ENCODE results near the gene CDK13.

The CDK13 gene

DNA sequence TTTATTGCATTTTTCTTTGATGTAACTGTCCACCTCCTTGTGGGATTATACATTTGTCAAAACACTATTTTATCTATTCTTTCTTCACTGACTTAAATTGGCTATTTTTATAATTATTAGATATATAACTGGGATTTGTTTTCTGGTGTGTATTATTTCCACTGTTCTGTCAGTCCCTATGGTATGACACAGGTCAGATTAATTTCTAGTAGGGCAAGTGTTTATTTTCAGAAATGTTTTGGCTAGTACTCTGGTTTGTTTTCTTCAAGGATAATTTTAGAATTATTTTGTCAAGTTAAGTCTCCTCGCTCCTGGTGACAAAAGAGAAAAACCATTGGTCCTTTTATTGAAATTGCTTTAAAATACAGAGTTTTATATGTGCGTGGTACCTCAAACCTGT lies 93.1 kb downstream of the CDK13 start:
- Histone ChIP-seq H3K4me1 (ENCODE audit: control insufficient read depth in 1 of 2, insufficient read depth in 2 of 2, low read length in 2 of 2) (peaks cover 0 to 3% of the 10 kb centered on the region in 2 donors), H3K27me3 (ENCODE audit: control insufficient read depth in 1 of 2, insufficient read depth in 2 of 2, low read length in 2 of 2) (no peaks in the 10 kb centered on the region), H3K9ac (ENCODE audit: low read depth in 1 of 2, low read length in 2 of 2) (no peak overlapping the region), H3K36me3 (ENCODE audit: control insufficient read depth in 1 of 2, insufficient read depth in 2 of 2, low read length in 2 of 2) (peaks cover 0 to 12% of the 10 kb centered on the region in 2 donors), H3K4me3 (ENCODE audit: low read depth in 1 of 2, low read length in 2 of 2) (no peak overlapping the region), H3K27ac (ENCODE audit: low read depth, low read length) (no peak overlapping the region), H3K9me3 (ENCODE audit: control insufficient read depth in 1 of 2, low read length in 2 of 2) (no peaks in the 10 kb centered on the region)

- Histone ChIP-seq H3K27ac (ENCODE audit: low read depth, low read length) (no peak overlapping the region), H3K27me3 (ENCODE audit: control insufficient read depth in 1 of 2, insufficient read depth in 2 of 2, low read length in 2 of 2) (no peaks in the 10 kb centered on the region), H3K36me3 (ENCODE audit: control insufficient read depth in 1 of 2, insufficient read depth in 2 of 2, low read length in 2 of 2) (peaks cover 0 to 8% of the 10 kb centered on the region in 2 donors), H3K4me3 (ENCODE audit: low read depth in 1 of 2, low read length in 2 of 2) (no peak overlapping the region), H3K9me3 (ENCODE audit: control insufficient read depth in 1 of 2, low read length in 2 of 2) (no peaks in the 10 kb centered on the region), H3K4me1 (ENCODE audit: control insufficient read depth in 1 of 2, insufficient read depth in 2 of 2, low read length in 2 of 2) (peaks cover 0 to 3% of the 10 kb centered on the region in 2 donors), H3K9ac (ENCODE audit: low read depth in 1 of 2, low read length in 2 of 2) (no peak overlapping the region)
Observed at GRCh38 chr7:40047661-40048060, 97.6 kb downstream of the CDK13 start.

DNA sequence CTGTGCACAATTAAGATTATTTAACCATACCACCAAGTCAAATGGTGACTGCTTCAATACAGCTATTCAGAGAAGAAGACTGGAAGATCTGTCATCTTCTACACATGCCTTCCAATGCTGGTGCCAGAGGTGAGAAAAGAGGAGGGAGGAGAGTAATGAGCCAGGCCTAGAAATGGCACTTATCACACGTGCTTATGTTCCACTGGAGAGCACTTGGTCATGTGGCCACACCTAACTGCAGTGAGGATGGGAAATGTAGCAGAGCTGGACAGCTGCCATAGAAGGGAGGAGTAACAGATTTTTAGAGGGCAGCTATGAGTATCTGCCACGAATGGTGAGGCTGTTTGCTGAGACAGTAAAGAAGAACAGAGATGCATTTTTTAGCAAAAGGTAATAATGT lies 107.2 kb downstream of the CDK13 start:
- Histone ChIP-seq H3K9ac (ENCODE audit: low read depth in 1 of 2, low read length in 2 of 2) (no peak overlapping the region), H3K36me3 (ENCODE audit: control insufficient read depth in 1 of 2, insufficient read depth in 2 of 2, low read length in 2 of 2) (no peaks in the 10 kb centered on the region), H3K27me3 (ENCODE audit: control insufficient read depth in 1 of 2, insufficient read depth in 2 of 2, low read length in 2 of 2) (no peaks in the 10 kb centered on the region)

GRCh38 chr7:40058026-40058425 lies 108.0 kb downstream of the CDK13 start:
- Histone ChIP-seq H3K27me3 (ENCODE audit: control insufficient read depth in 1 of 2, insufficient read depth in 2 of 2, low read length in 2 of 2) (no peaks in the 10 kb centered on the region), H3K4me1 (ENCODE audit: control insufficient read depth in 1 of 2, insufficient read depth in 2 of 2, low read length in 2 of 2) (peaks cover 0 to 7% of the 10 kb centered on the region in 2 donors), H3K4me3 (ENCODE audit: low read depth in 1 of 2, low read length in 2 of 2) (no peak overlapping the region), H3K9ac (ENCODE audit: low read depth in 1 of 2, low read length in 2 of 2) (no peak overlapping the region), H3K36me3 (ENCODE audit: control insufficient read depth in 1 of 2, insufficient read depth in 2 of 2, low read length in 2 of 2) (peaks cover 0 to 1% of the 10 kb centered on the region in 2 donors), H3K9me3 (ENCODE audit: control insufficient read depth in 1 of 2, low read length in 2 of 2) (no peaks in the 10 kb centered on the region), H3K27ac (ENCODE audit: low read depth, low read length) (no peak overlapping the region)

More for the DNA sequence above, 107.2 kb downstream of the CDK13 start:
- peaks cover 0 to 7% of the 10 kb centered on the region in 2 donors for H3K4me1 ChIP-seq (ENCODE audit: control insufficient read depth in 1 of 2, insufficient read depth in 2 of 2, low read length in 2 of 2)
- no peaks in the 10 kb centered on the region for H3K9me3 ChIP-seq (ENCODE audit: control insufficient read depth in 1 of 2, low read length in 2 of 2)
- H3K27ac ChIP-seq (ENCODE audit: low read depth, low read length): no peak overlapping the region
- no peak overlapping the region for H3K4me3 ChIP-seq (ENCODE audit: low read depth in 1 of 2, low read length in 2 of 2)

- Histone ChIP-seq H3K9ac (ENCODE audit: low read depth in 1 of 2, low read length in 2 of 2) (no peak overlapping the region), H3K9me3 (ENCODE audit: control insufficient read depth in 1 of 2, low read length in 2 of 2) (no peaks in the 10 kb centered on the region), H3K4me3 (ENCODE audit: low read depth in 1 of 2, low read length in 2 of 2) (no peak overlapping the region), H3K36me3 (ENCODE audit: control insufficient read depth in 1 of 2, insufficient read depth in 2 of 2, low read length in 2 of 2) (peaks cover 0 to 6% of the 10 kb centered on the region in 2 donors), H3K4me1 (ENCODE audit: control insufficient read depth in 1 of 2, insufficient read depth in 2 of 2, low read length in 2 of 2) (peaks cover 0 to 7% of the 10 kb centered on the region in 2 donors), H3K27me3 (ENCODE audit: control insufficient read depth in 1 of 2, insufficient read depth in 2 of 2, low read length in 2 of 2) (no peaks in the 10 kb centered on the region), H3K27ac (ENCODE audit: low read depth, low read length) (no peak overlapping the region)
Observed at GRCh38 chr7:40058636-40059035, 108.6 kb downstream of the CDK13 start.

DNA sequence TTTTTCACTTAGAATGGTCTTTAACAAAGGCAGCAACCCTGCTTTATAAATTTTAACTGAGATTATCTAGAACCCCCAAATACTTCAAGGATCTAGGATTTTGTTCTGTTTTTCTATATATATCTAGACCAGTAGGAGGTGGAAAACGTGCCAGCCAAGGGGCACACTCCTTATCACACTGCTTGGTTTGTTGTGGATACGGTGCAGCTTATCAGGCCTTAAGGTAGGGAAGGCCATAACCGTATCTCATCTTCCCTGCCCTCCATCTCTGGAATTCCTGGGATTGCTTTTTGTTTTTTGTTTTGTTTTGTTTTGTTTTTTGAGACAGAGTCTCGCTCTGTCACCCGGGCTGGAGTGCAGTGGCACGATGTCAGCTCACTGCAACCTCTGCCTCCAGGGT lies 109.0 kb downstream of the CDK13 start:
- Histone ChIP-seq H3K27ac (ENCODE audit: low read depth, low read length) (no peak overlapping the region), H3K4me1 (ENCODE audit: control insufficient read depth in 1 of 2, insufficient read depth in 2 of 2, low read length in 2 of 2) (peaks cover 0 to 7% of the 10 kb centered on the region in 2 donors), H3K9ac (ENCODE audit: low read depth in 1 of 2, low read length in 2 of 2) (no peak overlapping the region), H3K4me3 (ENCODE audit: low read depth in 1 of 2, low read length in 2 of 2) (no peak overlapping the region), H3K36me3 (ENCODE audit: control insufficient read depth in 1 of 2, insufficient read depth in 2 of 2, low read length in 2 of 2) (peaks cover 0 to 6% of the 10 kb centered on the region in 2 donors), H3K9me3 (ENCODE audit: control insufficient read depth in 1 of 2, low read length in 2 of 2) (no peaks in the 10 kb centered on the region), H3K27me3 (ENCODE audit: control insufficient read depth in 1 of 2, insufficient read depth in 2 of 2, low read length in 2 of 2) (no peaks in the 10 kb centered on the region)

- H3K27ac ChIP-seq (ENCODE audit: low read depth, low read length): no peak overlapping the region
- no peak overlapping the region for H3K4me3 ChIP-seq (ENCODE audit: low read depth in 1 of 2, low read length in 2 of 2)
- H3K4me1 ChIP-seq (ENCODE audit: control insufficient read depth in 1 of 2, insufficient read depth in 2 of 2, low read length in 2 of 2): no peaks in the 10 kb centered on the region
- H3K9me3 ChIP-seq (ENCODE audit: control insufficient read depth in 1 of 2, low read length in 2 of 2): no peaks in the 10 kb centered on the region
- H3K27me3 ChIP-seq (ENCODE audit: control insufficient read depth in 1 of 2, insufficient read depth in 2 of 2, low read length in 2 of 2): no peaks in the 10 kb centered on the region
- no peak overlapping the region for H3K9ac ChIP-seq (ENCODE audit: low read depth in 1 of 2, low read length in 2 of 2)
- H3K36me3 ChIP-seq (ENCODE audit: control insufficient read depth in 1 of 2, insufficient read depth in 2 of 2, low read length in 2 of 2): peaks cover 0 to 1% of the 10 kb centered on the region in 2 donors
Observed at GRCh38 chr7:40072268-40072667, 122.2 kb downstream of the CDK13 start.

DNA sequence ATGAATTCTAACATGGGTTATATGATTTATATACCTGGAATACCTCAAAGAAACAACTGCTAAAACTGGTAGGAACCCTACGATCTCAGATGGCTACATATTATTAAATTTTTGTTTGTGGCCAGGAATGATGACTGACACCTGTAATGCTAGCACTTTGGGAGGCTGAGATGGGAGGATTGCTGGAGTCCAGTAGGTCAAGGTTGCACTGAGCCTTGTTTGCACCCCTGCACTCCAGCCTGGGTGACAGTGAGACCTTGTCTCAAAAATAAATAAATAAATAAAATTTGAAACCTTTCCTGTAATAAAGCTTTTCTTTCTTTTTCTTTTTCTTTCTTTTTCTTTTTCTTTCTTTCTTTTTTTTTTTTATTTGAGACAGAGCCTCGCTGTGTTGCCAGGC lies 123.2 kb downstream of the CDK13 start:
- Histone ChIP-seq H3K27me3 (ENCODE audit: control insufficient read depth in 1 of 2, insufficient read depth in 2 of 2, low read length in 2 of 2) (no peaks in the 10 kb centered on the region), H3K4me1 (ENCODE audit: control insufficient read depth in 1 of 2, insufficient read depth in 2 of 2, low read length in 2 of 2) (no peaks in the 10 kb centered on the region), H3K9me3 (ENCODE audit: control insufficient read depth in 1 of 2, low read length in 2 of 2) (no peaks in the 10 kb centered on the region), H3K4me3 (ENCODE audit: low read depth in 1 of 2, low read length in 2 of 2) (no peak overlapping the region), H3K9ac (ENCODE audit: low read depth in 1 of 2, low read length in 2 of 2) (no peak overlapping the region), H3K27ac (ENCODE audit: low read depth, low read length) (no peak overlapping the region), H3K36me3 (ENCODE audit: control insufficient read depth in 1 of 2, insufficient read depth in 2 of 2, low read length in 2 of 2) (no peaks in the 10 kb centered on the region)

DNA sequence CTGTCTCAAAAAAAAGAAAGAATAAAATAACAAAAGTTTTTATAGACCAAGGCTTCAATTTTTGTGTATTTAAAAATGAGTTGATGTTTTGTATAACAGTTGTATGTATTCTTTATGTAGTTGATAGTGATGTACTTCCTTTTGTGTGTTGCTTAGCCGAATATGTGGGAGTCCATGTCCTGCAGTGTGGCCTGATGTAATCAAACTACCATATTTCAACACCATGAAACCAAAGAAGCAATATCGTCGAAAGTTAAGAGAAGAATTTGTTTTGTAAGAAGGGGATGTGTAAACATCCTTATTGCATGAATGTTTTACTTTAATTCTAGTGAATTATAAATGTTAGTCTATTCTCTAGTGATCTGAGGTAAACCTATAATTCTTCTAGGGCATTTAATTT lies 127.8 kb downstream of the CDK13 start:
- no peak overlapping the region for H3K9ac ChIP-seq (ENCODE audit: low read depth in 1 of 2, low read length in 2 of 2)
- H3K9me3 ChIP-seq (ENCODE audit: control insufficient read depth in 1 of 2, low read length in 2 of 2): no peaks in the 10 kb centered on the region
- no peak overlapping the region for H3K4me3 ChIP-seq (ENCODE audit: low read depth in 1 of 2, low read length in 2 of 2)
- no peak overlapping the region for H3K27ac ChIP-seq (ENCODE audit: low read depth, low read length)
- H3K4me1 ChIP-seq (ENCODE audit: control insufficient read depth in 1 of 2, insufficient read depth in 2 of 2, low read length in 2 of 2): no peaks in the 10 kb centered on the region
- H3K27me3 ChIP-seq (ENCODE audit: control insufficient read depth in 1 of 2, insufficient read depth in 2 of 2, low read length in 2 of 2): no peaks in the 10 kb centered on the region
- peaks cover 0 to 5% of the 10 kb centered on the region in 2 donors for H3K36me3 ChIP-seq (ENCODE audit: control insufficient read depth in 1 of 2, insufficient read depth in 2 of 2, low read length in 2 of 2)

DNA sequence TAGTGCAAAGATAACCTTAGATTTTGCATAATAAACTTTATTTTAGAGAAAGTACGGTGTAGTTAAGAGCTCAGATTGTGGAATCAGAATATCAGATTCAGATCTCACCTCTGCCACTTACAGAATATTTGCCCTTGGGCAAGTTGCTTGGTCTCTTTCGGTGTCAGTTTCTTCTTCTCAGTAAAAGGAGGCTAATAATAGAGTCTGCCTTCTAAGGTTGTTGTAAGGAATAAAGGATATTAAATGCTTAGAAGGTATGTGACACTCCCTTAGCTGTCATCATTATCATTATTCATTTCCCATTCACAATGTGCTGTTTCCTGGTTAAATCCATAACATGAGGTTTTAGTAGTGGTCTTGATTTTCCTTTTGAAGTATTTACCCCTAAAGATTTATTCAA lies 142.1 kb downstream of the CDK13 start:
- H3K27ac ChIP-seq (ENCODE audit: low read depth, low read length): no peak overlapping the region
- H3K27me3 ChIP-seq (ENCODE audit: control insufficient read depth in 1 of 2, insufficient read depth in 2 of 2, low read length in 2 of 2): no peaks in the 10 kb centered on the region
- H3K36me3 ChIP-seq (ENCODE audit: control insufficient read depth in 1 of 2, insufficient read depth in 2 of 2, low read length in 2 of 2): peaks cover 29 to 57% of the 10 kb centered on the region in 2 donors
- H3K4me3 ChIP-seq (ENCODE audit: low read depth in 1 of 2, low read length in 2 of 2): no peak overlapping the region
- H3K9ac ChIP-seq (ENCODE audit: low read depth in 1 of 2, low read length in 2 of 2): no peak overlapping the region
- H3K4me1 ChIP-seq (ENCODE audit: control insufficient read depth in 1 of 2, insufficient read depth in 2 of 2, low read length in 2 of 2): no peaks in the 10 kb centered on the region
- no peaks in the 10 kb centered on the region for H3K9me3 ChIP-seq (ENCODE audit: control insufficient read depth in 1 of 2, low read length in 2 of 2)
